HepG2 (cell line): ENCODE results near the gene SASH1. TPM values are rescaled to one million over a fixed set of nuclear protein-coding genes. Genes with fewer than 3 reads are reported as not detected.

Experiments used
- ATAC-seq: fragments of 200-7000 bp; cut with Tn5 transposase; 3 replicates; pipeline ENCODE4 v1.9.1; 2020; ENCODE audit warnings: mild to moderate bottlenecking, moderate library complexity
- BruUV-seq: library from RNA; stranded (reverse); fragments of 400-500 nt; replicated peaks from 2 replicates; lab custom pipeline; 2021; lab: Mats Ljungman, UMichigan
- CTCF ChIA-PET: fragments of 300-600 bp; formaldehyde crosslinking; extraction: SDS; loops from one replicate; lab custom pipeline; 2021; ENCODE audit warnings: low total read pairs, inconsistent platforms, low intra/inter-chr PET ratio; lab: Yijun Ruan, JAX
- POLR2A ChIA-PET: fragments of 350-600 bp; sonication (Branson Sonifier 250); formaldehyde crosslinking; loops from one replicate; lab custom pipeline; 2020; ENCODE audit warnings: antibody characterized with exemption, inconsistent platforms; lab: Yijun Ruan, JAX
- DNase-seq: peaks from one replicate; pipeline ENCODE4 v3.0.0-alpha.2; 2015; ENCODE audit warnings: low spot score
- FAIRE-seq: peaks from 3 replicates; lab custom pipeline; 2011; peaks lifted over from hg19 to GRCh38; lab: Jason Lieb, UNC
- H2AFZ ChIP-seq: one replicate; pipeline ENCODE4 v1.6.1; 2011; ENCODE audit warnings: low read length, inconsistent platforms
- H3K27ac ChIP-seq: fragments of 300-600 bp; 3 replicates; pipeline ENCODE4 v1.8.0; 2011; ENCODE audit warnings: mixed run types, mild to moderate bottlenecking, mixed read lengths, low read length, inconsistent platforms; ENCODE audit not compliant: insufficient read depth; ENCODE audit errors: extremely low read length
- H3K27me3 ChIP-seq, 2 experiments: fragments of 200-600 bp in 1 of 2; 2 replicates in 1 of 2; 3 replicates in 1 of 2; pipeline versions ENCODE4 v1.6.0 to v1.8.0; 2011; ENCODE audit warnings: low read length in 2 of 2, mild to moderate bottlenecking in 2 of 2, moderate library complexity in 2 of 2, inconsistent platforms in 1 of 2; ENCODE audit not compliant: insufficient read depth in 2 of 2, control insufficient read depth in 1 of 2
- H3K36me3 ChIP-seq, 2 experiments: fragments of 200-600 bp in 1 of 2; replicated peaks in 1 of 2; 2 replicates in 1 of 2; 3 replicates in 1 of 2; pipeline versions ENCODE4 v1.5.1 to v1.8.0; 2011; ENCODE audit warnings: low read length in 2 of 2, inconsistent platforms in 1 of 2; ENCODE audit not compliant: insufficient read depth in 2 of 2, control insufficient read depth in 1 of 2
- H3K4me1 ChIP-seq: 2 replicates; pipeline ENCODE4 v1.5.1; 2012; ENCODE audit warnings: low read length, inconsistent platforms; ENCODE audit not compliant: insufficient read depth
- H3K4me2 ChIP-seq: 2 replicates; pipeline ENCODE4 v1.6.0; 2011; ENCODE audit warnings: low read depth, low read length, inconsistent platforms
- H3K4me3 ChIP-seq, 3 experiments: fragments of 200-600 bp in 1 of 3; sonication (generic), shearing (Covaris generic) in 1 of 3; replicated peaks in 1 of 3; 2 replicates each; pipeline ENCODE4 v1.5.1; 2011 to 2016; ENCODE audit warnings: low read length in 3 of 3, inconsistent platforms in 2 of 3, low read depth in 2 of 3, mild to moderate bottlenecking in 2 of 3, control low read depth in 1 of 3, mixed read lengths in 1 of 3; ENCODE audit not compliant: insufficient read depth in 1 of 3
- H3K79me2 ChIP-seq: one replicate; pipeline ENCODE4 v1.6.1; 2011; ENCODE audit warnings: low read length, inconsistent platforms; ENCODE audit not compliant: insufficient read depth
- H3K9ac ChIP-seq: 2 replicates; pipeline ENCODE4 v1.6.0; 2011; ENCODE audit warnings: mild to moderate bottlenecking, low read depth, low read length, inconsistent platforms; ENCODE audit not compliant: insufficient read depth
- H3K9me3 ChIP-seq: 2 replicates; pipeline ENCODE4 v1.5.1; 2012; ENCODE audit warnings: mild to moderate bottlenecking, low read length
- H4K20me1 ChIP-seq: 2 replicates; pipeline ENCODE4 v1.6.0; 2011; ENCODE audit warnings: inconsistent platforms, mild to moderate bottlenecking, low read length, moderate library complexity; ENCODE audit not compliant: insufficient read depth
- ARHGAP35 ChIP-seq: sonication (generic); formaldehyde crosslinking; IDR thresholded peaks from 2 replicates; pipeline ENCODE4 v1.9.0; 2022; ENCODE audit warnings: mild to moderate bottlenecking, inconsistent platforms, moderate library complexity, missing genetic modification reagents, borderline replicate concordance
- ARID2 ChIP-seq: sonication (generic); formaldehyde crosslinking; IDR thresholded peaks from 2 replicates; pipeline ENCODE4 v1.8.1; 2022; ENCODE audit warnings: mild to moderate bottlenecking, missing genetic modification reagents, borderline replicate concordance
- DPF2 ChIP-seq: sonication (generic); formaldehyde crosslinking; IDR thresholded peaks from 2 replicates; pipeline ENCODE4 v1.4.0; 2020; ENCODE audit warnings: mild to moderate bottlenecking, low read depth, missing genetic modification reagents, borderline replicate concordance
- FOXP1 ChIP-seq, 2 experiments: fragments of 450-650 bp in 1 of 2; IDR thresholded peaks; 2 replicates each; pipeline ENCODE4 v1.6.1; 2017 to 2018; ENCODE audit warnings: antibody characterized with exemption in 1 of 2
- HNF4G ChIP-seq, 2 experiments: sonication (generic) in 1 of 2; formaldehyde crosslinking in 1 of 2; IDR thresholded peaks; 2 replicates each; pipeline versions ENCODE4 v1.4.0 to v1.6.1; 2011 to 2020; ENCODE audit warnings: borderline replicate concordance in 2 of 2, low read depth in 2 of 2, mild to moderate bottlenecking in 2 of 2, low read length in 1 of 2, missing genetic modification reagents in 1 of 2, moderate library complexity in 1 of 2
- HNRNPK ChIP-seq: fragments of 200-400 bp; formaldehyde crosslinking; IDR thresholded peaks from 2 replicates; pipeline ENCODE4 v1.6.1; 2018; ENCODE audit warnings: low read length, low read depth, moderate library complexity, mild to moderate bottlenecking; ENCODE audit not compliant: poor library complexity, severe bottlenecking
- KAT7 ChIP-seq: IDR thresholded peaks from 2 replicates; pipeline ENCODE4 v1.6.1; 2018; ENCODE audit warnings: borderline replicate concordance, missing compliant biosample characterization
- KDM1A ChIP-seq: IDR thresholded peaks from 2 replicates; pipeline ENCODE4 v1.6.1; 2016; ENCODE audit warnings: missing compliant biosample characterization
- MEIS1 ChIP-seq: sonication (generic); formaldehyde crosslinking; IDR thresholded peaks from 2 replicates; pipeline ENCODE4 v1.9.0; 2021; ENCODE audit warnings: mild to moderate bottlenecking, missing genetic modification reagents, moderate library complexity, borderline replicate concordance
- REXO4 ChIP-seq: sonication (generic); formaldehyde crosslinking; IDR thresholded peaks from 2 replicates; pipeline ENCODE4 v1.8.0; 2022; ENCODE audit warnings: missing genetic modification reagents, mild to moderate bottlenecking, borderline replicate concordance
- RFX5 ChIP-seq: IDR thresholded peaks from 2 replicates; pipeline ENCODE4 v1.6.1; 2011; ENCODE audit warnings: low read depth, low read length, improper control_type of control experiment
- SATB2 ChIP-seq: sonication (generic); formaldehyde crosslinking; IDR thresholded peaks from 2 replicates; pipeline ENCODE4 v1.5.0; 2020; ENCODE audit warnings: missing genetic modification reagents
- SIX1 ChIP-seq: sonication (generic); formaldehyde crosslinking; IDR thresholded peaks from 2 replicates; pipeline ENCODE4 v1.4.0; 2020; ENCODE audit warnings: missing genetic modification reagents, borderline replicate concordance
- TCF7 ChIP-seq: sonication (generic); IDR thresholded peaks from 2 replicates; pipeline ENCODE4 v1.6.1; 2016; ENCODE audit warnings: antibody characterized with exemption, low read depth
- TGIF2 ChIP-seq: IDR thresholded peaks from 2 replicates; pipeline ENCODE4 v1.6.1; 2016; ENCODE audit warnings: control low read depth, missing compliant biosample characterization
- ZFP37 ChIP-seq: sonication (generic); formaldehyde crosslinking; IDR thresholded peaks from 2 replicates; pipeline ENCODE4 v1.4.0; 2020; ENCODE audit warnings: missing genetic modification reagents, borderline replicate concordance
- ZKSCAN5 ChIP-seq: sonication (generic); formaldehyde crosslinking; IDR thresholded peaks from 2 replicates; pipeline ENCODE4 v1.5.1; 2020; ENCODE audit warnings: mild to moderate bottlenecking, missing genetic modification reagents
- ZNF207 ChIP-seq: fragments of 450-650 bp; IDR thresholded peaks from 2 replicates; pipeline ENCODE4 v1.6.1; 2016; ENCODE audit warnings: antibody characterized with exemption, borderline replicate concordance
- ZNF296 ChIP-seq: sonication (generic); formaldehyde crosslinking; conservative IDR thresholded peaks from 2 replicates; pipeline ENCODE4 v1.5.0; 2020; ENCODE audit warnings: mild to moderate bottlenecking, missing genetic modification reagents
- ZNF3 ChIP-seq: IDR thresholded peaks from 2 replicates; pipeline ENCODE4 v1.7.0; 2017; ENCODE audit warnings: inconsistent platforms
- ZNF562 ChIP-seq: sonication (generic); formaldehyde crosslinking; IDR thresholded peaks from 2 replicates; pipeline ENCODE4 v1.8.0; 2022; ENCODE audit warnings: missing genetic modification reagents, borderline replicate concordance
- ZNF841 ChIP-seq: sonication (generic); formaldehyde crosslinking; IDR thresholded peaks from 2 replicates; pipeline ENCODE4 v1.8.1; 2023; ENCODE audit warnings: missing genetic modification reagents, borderline replicate concordance
- WGBS: methylation state at CpG from one replicate; pipeline ENCODE4 v1.1.6; 2017; ENCODE audit warnings: low lambda C conversion rate; 5-methylcytosine and 5-hydroxymethylcytosine counted together
- in situ Hi-C: cut with HindIII; loops from 2 replicates; pipeline ENCODE4 v1.10.0; 2017; ENCODE audit warnings: low pct_unique_long_range_greater_than_20kb; ENCODE audit not compliant: extremely low pct_ligation_motif_present
- intact Hi-C: fragments of 100-400 bp; cut with micrococcal nuclease; formaldehyde crosslinking; loops from one replicate; pipeline ENCODE4 v1.10.0; 2022; ENCODE audit not compliant: unreplicated experiment
- polyA plus RNA-seq, 8 experiments: library from polyadenylated mRNA; depleted of rRNA in 3 of 8; stranded (reverse) in 7 of 8; unstranded in 1 of 8; fragments of >200 nt; fragmentation: Illumina TruSeq in 4 of 8; extraction: Trizol in 4 of 8; gene quantifications; 2 replicates each; pipeline versions ENCODE4 v1.2.1 to v1.2.3, GENCODE V29; 2011 to 2016; ENCODE audit warnings: low read depth in 4 of 8, missing spikeins in 1 of 8, mixed read lengths in 1 of 8; ENCODE audit not compliant: insufficient read depth in 1 of 8
- total RNA-seq, 5 experiments: library from RNA; depleted of rRNA; stranded (reverse); fragments of >200 nt; fragmentation: Illumina TruSeq; extraction: Trizol; gene quantifications; 2 replicates each; pipeline ENCODE4 v1.2.3, GENCODE V29; 2016; ENCODE audit warnings: low read depth in 1 of 5
- TF ChIP-seq, protein P1 (sequence below): IDR thresholded peaks from 2 replicates; pipeline ENCODE4 v1.6.1; 2016; ENCODE audit warnings: low read depth, borderline replicate concordance

Gene SASH1
- total and polyA plus RNA-seq, 2 of the 13 experiments (the other 11 are each of a cell fraction or from before 2014, with no cell fraction given) = 7.5 to 8.2 TPM

DNA sequence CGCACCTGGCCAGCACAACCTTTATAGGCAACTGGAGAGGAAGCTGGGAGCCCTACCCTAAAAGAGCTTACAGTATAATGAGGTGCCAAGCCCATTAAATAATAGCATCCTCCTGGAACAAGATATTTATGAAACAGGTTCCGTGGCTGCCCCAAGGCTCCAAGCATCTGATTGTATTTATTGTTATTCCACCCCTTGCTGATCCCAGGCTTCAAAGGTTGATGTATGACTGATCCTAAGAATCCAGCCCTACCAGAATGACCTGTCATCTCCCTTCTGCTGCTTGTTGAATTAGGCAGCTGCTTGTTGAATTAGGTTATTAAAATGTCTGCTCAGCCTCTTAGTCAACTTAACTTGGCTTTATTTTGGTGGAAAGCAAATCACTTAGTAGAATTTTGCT lies 35.2 kb upstream of the SASH1 start:
- BruUV-seq = no TSS peak
- no peaks in the 10 kb centered on the region for H3K79me2 ChIP-seq
- H3K27me3 ChIP-seq = no peaks in the 10 kb centered on the region
- in situ Hi-C loops = no loop called here
- FAIRE-seq (no peak), ATAC-seq (no peak), DNase-seq (no peak)
- TF ChIP-seq ARID2 (CRISPR knock-in tag) (no peak), SIX1 (CRISPR knock-in tag) (no peak), HNRNPK (no peak), DPF2 (CRISPR knock-in tag) (no peak), HNF4G (IDR thresholded peaks at IDR 0.05; ENCODE audit: borderline replicate concordance, low read depth, low read length) (no peak), HNF4G (CRISPR knock-in tag; IDR thresholded peaks at IDR 0.05; ENCODE audit: borderline replicate concordance, low read depth) (no peak), ZNF207 (no peak), ZNF3 (no peak), ZNF562 (no peak), RFX5 (no peak)
- H3K4me3 ChIP-seq = no peak overlapping the region
- H3K9me3 ChIP-seq = no peaks in the 10 kb centered on the region
- POLR2A ChIA-PET = no interaction called here
- H2AFZ ChIP-seq = no peak overlapping the region
- 95% methylated on average over 2 of the region's 2 CpGs for WGBS
- peaks cover 13% of the 10 kb centered on the region for H3K4me1 ChIP-seq
- no peak overlapping the region for H3K4me2 ChIP-seq
- CTCF ChIA-PET = no interaction called here
- intact Hi-C loops = loop anchor here (5.0 kb wide), 1 partner anchor 35 kb away; the partner anchor contains the start of gene SASH1
- no peaks in the 10 kb centered on the region for H4K20me1 ChIP-seq
- H3K27ac ChIP-seq = no peak overlapping the region
- H3K36me3 ChIP-seq = no peaks in the 10 kb centered on the region
- H3K9ac ChIP-seq = no peak overlapping the region

- no peak; the same call in 2 of the 3 replicates for ATAC-seq
- FAIRE-seq = no peak
- ChIA-PET POLR2A (no interaction called here), CTCF (no interaction called here)
- no peak overlapping the region for H2AFZ ChIP-seq
- no peaks in the 10 kb centered on the region for H4K20me1 ChIP-seq
- H3K36me3 ChIP-seq = no peaks in the 10 kb centered on the region
- no peak overlapping the region for H3K4me3 ChIP-seq
- H3K9ac ChIP-seq = no peak overlapping the region
- 0 out of 5 replicates have a peak, but pooled peaks cover 0 to 4% of the 10 kb centered on the region in 2 experiments for H3K27me3 ChIP-seq
- H3K9me3 ChIP-seq = no peaks in the 10 kb centered on the region
- no peak for DNase-seq
- no peaks in the 10 kb centered on the region for H3K79me2 ChIP-seq
- in situ Hi-C loops = no loop called here
- no peak overlapping the region for H3K4me2 ChIP-seq
- H3K27ac ChIP-seq = no peak overlapping the region
- BruUV-seq = no TSS peak
- H3K4me1 ChIP-seq = peaks cover 13% of the 10 kb centered on the region
- intact Hi-C loops = loop anchor here (5.0 kb wide), 1 partner anchor 33 kb away; the partner anchor contains the start of gene SASH1
- TF ChIP-seq KAT7 (CRISPR knock-in tag) = no peak
- no peak for TF ChIP-seq KDM1A (CRISPR knock-in tag)
- TF ChIP-seq ARHGAP35 (CRISPR knock-in tag) = no peak
- no peak for TF ChIP-seq ZNF296 (CRISPR knock-in tag)
- TF ChIP-seq TGIF2 (CRISPR knock-in tag) = no peak
- no peak for TF ChIP-seq SATB2 (CRISPR knock-in tag)
- no peak for TF ChIP-seq TCF7
- TF ChIP-seq ZNF841 (CRISPR knock-in tag) = no peak
- TF ChIP-seq REXO4 (CRISPR knock-in tag) = no peak
- no peak for TF ChIP-seq MEIS1 (CRISPR knock-in tag)
- TF ChIP-seq FOXP1 (IDR thresholded peaks at IDR 0.05) = no peak
- TF ChIP-seq FOXP1 (CRISPR knock-in tag; IDR thresholded peaks at IDR 0.05) = no peak
- TF ChIP-seq ZKSCAN5 (CRISPR knock-in tag) = no peak
- TF ChIP-seq ZFP37 (CRISPR knock-in tag) = no peak
- TF ChIP-seq, protein P1, sequence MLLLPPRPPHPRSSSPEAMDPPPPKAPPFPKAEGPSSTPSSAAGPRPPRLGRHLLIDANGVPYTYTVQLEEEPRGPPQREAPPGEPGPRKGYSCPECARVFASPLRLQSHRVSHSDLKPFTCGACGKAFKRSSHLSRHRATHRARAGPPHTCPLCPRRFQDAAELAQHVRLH (CRISPR knock-in tag) = no peak
Observed at GRCh38 chr6:148309301-148309700, 33.3 kb upstream of the SASH1 start.
